Islet precursor cell (in vitro differentiated cells): ENCODE measurements around the gene TAMALIN.
A peak's percentile ranks its signal among the peaks of the same experiment; 100 is the strongest.

Experiments
- DNase-seq: peaks from one replicate; pipeline ENCODE4 v3.0.0-alpha.2; 2018

Gene TAMALIN

GRCh38 chr12:52056801-52057637 lies 50.3 kb downstream of the TAMALIN start:
- peak; percentile 59 for DNase-seq

GRCh38 chr12:52057638-52058576 lies 51.2 kb downstream of the TAMALIN start:
- DNase-seq, result no peak

- DNase-seq, result no peak
Observed at GRCh38 chr12:52058631-52059361, 52.0 kb downstream of the TAMALIN start.

DNA sequence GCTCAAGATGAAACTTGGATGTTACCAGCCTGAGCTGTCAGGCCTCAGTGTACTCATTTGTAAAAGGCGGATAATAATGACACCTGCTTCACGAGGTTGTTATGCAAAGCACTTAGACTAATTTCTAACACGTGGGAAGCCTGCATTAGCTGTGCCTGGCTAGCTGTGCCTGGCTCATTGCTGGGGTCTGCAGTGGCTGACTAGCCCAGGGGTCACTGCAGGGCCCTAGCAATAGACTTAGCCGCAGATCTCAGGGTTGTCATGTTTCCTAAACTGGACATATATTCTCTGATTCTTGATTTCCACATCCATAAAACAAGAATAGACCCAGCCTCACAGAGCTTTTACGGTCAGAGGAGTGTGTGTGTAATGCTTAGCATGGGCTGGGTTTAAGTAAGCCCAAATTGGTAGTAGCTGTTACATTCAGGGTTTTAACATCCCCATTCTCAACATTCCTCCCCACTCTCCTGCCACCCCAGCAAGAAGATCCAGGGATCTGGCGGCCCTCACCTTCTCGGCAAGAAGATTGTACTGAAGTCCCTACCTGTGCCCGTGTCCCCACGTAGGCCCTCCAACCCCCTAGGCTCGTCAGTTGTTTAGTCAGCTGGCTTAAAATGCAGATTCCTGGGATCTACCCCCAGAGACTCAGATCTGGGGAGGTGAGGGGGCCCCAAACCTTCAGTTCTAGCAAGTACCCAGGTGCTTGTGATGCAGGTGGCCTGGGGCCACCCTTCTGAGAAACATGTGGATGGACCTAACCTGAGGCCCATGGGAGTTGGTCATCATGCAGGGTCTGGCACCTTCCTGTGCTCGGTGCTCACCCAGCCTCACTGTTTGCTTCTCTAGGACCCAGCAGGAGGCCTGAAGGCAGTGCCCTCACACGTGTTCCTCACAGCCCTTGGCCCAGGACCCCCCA lies 53.1 kb downstream of the TAMALIN start:
- DNase-seq, result no peak

GRCh38 chr12:52060498-52061177 lies 53.9 kb downstream of the TAMALIN start:
- no peak for DNase-seq

- DNase-seq, result peak; percentile 85
Observed at GRCh38 chr12:52061470-52062166, 54.9 kb downstream of the TAMALIN start.

DNA sequence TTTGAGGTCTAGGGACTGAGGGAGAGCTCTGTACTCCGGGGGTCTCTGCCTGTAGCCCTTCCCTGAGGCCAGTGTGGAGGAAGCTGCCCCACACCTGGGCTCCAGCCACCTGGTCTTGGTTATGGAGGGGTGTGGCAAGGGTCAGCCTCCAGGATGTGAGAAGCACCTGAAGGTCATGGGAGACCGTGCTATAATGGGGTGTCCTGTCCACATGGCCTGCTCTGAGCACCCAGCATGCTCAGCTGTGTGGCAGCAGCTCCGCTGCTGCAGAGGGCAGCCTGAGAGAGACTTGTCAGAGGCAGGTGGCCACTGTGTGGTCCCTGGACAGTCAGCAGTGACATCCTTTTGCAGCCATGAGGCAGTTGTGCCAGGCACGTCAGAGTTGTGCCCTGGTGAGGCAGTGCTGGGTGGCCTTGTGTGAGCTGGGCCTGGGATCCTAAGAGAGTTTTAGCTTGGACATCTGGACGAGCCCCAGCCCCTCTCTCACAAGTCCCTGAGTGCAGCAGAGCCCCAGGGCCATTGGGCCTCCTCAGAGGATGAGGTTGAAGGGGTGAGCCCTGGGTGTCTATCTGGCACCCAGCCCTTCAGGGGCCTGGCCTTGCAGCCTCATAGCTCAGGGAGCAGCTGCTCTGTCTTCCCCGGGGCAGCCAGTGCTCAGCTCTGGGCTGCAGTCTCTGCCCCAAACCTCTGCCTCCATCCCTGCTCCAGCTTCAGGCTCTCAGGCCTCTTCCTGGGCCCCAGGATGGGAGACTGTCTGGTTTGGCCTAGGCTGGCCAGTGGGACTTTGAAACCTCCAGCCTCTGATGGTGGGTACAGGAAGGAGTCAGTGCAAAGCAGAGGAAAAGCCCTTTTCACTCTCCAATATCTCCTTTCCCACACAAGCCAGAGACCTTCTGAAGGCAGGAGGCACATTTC lies 55.7 kb downstream of the TAMALIN start:
- no peak for DNase-seq

GRCh38 chr12:52063082-52063924 lies 56.6 kb downstream of the TAMALIN start:
- no peak for DNase-seq

DNA sequence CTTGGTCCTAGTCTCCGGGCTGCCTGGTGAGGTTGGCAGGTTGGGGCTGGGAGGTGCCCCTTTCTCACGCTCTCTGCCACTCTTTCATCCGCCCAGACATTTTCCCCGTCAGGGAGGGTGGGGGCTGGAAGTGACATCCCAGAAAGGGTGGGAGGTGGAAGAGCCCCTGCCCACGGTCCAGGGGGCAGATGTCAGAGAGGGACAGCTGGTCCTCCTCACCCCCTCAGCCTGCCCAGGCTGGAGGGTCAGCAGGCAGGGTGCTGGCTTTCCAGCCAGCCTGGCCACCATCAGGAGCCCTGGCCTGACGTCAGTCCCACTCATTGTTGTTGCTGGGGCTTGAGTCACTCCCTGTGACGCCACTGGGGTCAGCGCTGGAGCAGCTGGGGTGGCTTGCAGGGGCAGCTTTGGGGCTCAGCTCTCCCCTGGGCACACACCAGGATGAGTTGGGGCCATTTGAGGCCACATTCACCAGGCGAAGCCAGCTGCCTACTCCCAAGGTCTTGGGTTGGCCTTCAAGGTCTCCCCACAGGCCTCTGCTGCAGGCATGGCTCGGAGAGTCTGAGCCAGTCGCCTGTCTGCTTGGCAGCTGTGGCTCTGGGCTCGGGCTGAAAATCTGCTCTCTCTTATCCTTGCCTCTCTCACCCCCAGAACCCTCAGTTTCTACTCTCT lies 57.4 kb downstream of the TAMALIN start:
- DNase-seq, result no peak
